Stimulated activated CD8-positive, alpha-beta memory T cell treated with anti-CD3 and anti-CD28 coated beads, Interleukin-4, amount 100 ng/mL, for 4 hours (primary cell): ENCODE measurements around the gene BANF1.
A peak's percentile ranks its signal among the peaks of the same experiment; 100 is the strongest.
"Not testable (repeated sequence)": the region's sequence is repeated elsewhere in the genome, so short reads cannot be mapped to it uniquely, and the experiment has no call there.

Experiments
- DNase-seq, 2 donors: peaks; one replicate each; pipeline ENCODE4 v3.0.0-alpha.2; 2020; ENCODE audit warnings: low read depth in 2 of 2, low spot score in 1 of 2

The BANF1 gene

DNA sequence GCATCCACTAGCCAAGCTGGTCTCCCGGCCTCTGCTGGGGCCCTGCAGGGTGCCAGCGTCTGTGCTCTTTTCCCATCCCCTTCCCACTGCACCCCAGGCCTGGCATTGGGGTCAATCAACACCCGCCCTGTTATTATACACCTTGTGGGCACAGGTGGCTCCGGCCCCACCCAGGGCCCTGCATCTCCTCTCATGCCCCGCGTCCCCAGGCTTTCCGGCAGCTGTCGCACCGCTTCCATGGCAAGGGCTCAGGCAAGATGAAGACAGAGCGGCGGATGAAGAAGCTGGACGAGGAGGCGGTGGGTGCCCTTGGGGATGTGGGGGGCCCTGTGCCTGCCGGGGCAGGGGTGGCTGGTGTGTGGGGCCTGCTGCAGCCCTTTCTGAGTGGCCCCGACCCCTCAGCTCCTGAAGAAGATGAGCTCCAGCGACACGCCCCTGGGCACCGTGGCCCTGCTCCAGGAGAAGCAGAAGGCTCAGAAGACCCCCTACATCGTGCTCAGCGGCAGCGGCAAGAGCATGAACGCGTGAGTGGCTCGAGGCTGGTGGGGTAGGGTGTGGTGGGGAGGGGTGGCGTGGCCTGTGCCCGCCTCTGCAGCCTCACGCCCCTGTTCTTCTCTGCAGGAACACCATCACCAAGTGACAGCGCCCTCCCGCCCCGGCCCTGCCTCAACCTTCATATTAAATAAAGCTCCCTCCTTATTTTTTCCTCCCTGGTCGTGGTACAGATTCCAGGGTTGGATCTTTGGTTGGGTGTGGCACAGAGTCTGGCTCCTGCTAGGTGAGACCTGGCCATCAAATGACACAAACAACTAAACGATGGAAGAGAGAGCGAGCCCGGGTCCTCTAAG is 23.7 kb upstream of the BANF1 start:
- DNase-seq: no peak

DNA sequence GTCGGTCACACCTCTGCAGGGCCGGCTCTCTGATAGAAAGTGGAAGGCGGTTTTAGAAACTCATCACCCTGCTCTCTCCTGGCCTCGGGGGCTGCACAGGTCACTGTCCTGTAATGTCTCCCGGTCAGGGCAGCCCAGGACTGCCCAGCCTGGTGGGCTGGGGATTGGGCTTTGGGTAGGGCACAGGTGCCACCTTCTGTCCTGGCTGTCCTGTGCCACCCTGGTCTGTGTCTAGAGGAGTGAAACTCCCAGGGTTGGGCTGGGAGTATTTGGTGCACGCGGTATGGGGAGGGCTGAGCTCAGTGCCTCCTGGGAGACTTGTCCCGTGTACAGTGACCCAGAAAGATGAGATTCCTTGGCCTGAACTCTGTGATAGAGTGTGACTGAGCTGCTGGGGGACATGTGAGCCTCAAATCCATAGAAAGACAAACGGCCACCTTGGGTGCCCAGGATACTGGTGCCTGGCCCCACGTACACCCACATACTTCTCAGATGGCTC is 23.0 kb upstream of the BANF1 start:
- DNase-seq: no peak

DNA sequence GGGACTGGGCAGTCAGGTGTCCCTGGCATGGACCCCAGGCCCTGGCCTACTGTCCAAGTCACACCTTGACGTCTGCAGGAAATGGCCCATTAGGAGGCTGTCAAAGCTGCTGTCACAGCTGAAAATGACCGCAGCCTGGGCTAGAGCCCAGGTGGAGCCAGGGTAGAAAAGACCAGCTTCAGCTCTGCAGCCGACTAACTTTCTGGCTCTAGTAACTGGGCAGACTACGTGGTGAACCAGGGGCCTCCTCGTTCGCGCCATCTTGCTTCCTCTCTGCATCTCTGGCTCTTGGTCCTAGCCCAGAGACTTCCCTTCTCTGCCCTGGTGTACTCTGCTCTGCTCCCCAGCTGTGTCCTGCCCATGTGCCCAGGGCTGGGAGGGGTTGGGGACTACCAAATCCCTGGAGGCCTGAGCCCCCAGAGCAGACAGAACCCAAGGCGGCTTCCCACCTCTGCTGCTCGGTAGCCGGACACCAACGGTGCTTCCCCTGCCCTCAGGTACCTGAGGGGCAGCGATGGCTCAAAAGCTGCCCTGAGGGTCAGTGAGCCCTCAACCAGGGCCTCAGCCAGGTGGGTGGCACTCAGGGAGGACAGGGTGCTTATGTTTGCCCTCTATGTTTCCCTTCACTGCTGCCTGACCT is 21.1 kb upstream of the BANF1 start:
- DNase-seq: no peak

DNA sequence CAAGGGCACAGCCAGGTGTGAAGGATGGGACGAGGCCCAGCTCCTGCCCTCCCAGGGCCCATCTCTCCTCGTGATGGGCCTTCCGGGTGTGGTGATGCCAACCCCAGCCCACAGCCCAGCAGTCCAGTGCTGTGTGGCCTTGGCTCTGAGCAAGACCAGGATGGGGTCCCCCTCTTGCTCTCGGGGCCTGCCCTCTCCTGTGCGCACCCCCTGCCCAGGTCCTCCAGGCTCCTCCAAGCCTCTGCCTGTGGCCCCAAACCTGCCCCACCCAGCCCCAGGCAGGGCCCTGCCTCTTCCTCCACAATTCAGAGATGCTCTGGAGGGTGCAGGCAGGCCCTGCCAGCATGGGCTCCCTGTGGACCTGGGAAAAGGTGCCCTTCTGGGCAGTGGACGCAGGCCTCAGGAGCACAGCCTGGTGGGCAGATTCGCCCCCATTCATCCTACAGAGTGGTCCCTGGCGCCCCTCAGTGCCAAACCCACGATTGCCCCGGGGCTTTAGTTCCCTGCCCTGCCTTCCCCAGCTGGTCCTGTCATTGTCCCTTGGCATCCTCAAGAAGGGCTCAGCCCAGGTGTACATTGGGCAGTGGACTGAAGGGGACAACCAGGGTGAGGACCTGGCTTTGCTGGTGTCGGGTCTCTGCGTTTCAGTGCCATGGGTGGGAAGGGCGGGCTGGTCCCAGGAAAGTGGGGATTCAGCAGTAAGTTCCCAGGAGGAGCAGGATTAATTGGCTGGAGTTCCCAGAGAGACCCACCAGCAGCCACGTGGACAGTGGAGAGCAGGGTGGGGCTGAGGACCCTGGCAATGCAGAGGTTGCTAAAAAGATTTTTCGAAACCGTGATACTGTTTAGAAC is 20.1 kb upstream of the BANF1 start:
- no peak for DNase-seq

DNA sequence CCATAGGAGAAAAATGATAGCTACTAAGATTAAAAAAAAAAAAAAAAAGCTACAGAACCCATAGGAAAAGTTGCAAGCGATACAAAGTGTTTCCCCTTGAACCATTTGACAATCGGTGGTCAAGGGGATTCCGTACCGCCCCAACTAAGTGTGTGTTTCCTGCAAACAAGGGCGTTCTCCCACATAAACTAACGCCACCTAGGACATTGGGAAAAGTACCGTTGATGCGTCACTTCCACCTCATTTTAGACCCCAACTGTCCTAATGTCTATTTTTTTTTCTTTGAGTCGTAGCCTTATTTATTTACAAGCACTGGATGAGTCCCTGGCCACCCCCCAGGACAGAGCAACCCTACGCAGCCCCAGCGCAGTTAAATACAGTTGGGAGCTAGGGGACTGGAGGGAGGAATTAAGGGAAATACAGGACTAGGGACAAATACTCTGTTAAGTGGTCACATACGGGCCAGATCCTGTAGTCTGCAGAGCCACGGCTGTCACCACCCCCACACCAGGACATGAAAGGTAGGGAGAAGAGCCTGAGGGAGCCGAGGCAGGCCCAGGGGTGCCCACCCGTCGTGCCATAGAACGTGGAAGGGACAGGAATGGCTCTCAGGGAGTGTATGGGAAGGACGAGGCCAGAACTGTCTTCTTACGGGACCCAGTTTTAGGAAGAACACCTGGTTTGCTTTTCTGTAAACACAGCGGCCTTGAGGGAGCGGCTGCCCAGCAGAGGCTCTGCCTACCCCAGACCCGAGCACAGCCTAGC is 19.3 kb upstream of the BANF1 start:
- DNase-seq: no peak

DNA sequence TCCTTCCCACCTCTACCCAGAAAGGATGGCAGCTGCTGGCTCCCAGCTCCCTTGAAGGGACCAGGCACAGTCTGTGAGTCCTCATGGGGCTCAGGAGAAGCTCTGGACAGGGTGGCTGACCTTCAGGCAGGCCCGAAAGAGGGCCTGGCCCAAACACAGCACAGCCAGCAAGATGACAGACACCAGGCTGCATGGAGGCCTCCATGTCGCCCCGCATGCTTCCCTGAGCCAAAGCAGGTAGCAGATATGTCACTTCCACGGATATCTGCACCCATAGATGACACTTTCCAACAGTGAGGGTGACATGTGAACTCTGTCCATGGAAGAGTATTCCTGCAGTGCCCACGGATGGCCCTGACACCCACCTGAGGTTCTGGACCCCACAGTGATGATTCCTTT is 18.7 kb upstream of the BANF1 start:
- DNase-seq: no peak

DNA sequence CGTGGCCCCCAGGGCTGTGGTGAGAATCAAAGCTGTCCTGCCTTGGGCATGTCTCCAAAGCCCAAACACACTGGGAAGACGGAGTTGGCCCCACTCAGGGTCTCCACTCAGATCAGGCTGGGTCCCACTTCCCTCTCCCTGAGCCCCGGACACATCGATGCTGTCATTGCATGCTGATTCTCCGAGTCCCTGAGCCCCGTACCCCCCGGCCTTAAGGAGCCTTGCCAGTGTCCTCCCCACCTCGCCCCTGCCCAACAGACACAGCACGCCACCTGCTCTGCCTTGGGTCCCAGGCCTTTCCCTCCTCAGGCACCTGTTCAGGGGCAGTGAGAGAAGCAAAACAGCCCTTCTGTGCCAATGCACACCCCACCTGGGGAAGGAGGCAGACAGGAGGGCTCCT is 15.0 kb upstream of the BANF1 start:
- DNase-seq: no peak

DNA sequence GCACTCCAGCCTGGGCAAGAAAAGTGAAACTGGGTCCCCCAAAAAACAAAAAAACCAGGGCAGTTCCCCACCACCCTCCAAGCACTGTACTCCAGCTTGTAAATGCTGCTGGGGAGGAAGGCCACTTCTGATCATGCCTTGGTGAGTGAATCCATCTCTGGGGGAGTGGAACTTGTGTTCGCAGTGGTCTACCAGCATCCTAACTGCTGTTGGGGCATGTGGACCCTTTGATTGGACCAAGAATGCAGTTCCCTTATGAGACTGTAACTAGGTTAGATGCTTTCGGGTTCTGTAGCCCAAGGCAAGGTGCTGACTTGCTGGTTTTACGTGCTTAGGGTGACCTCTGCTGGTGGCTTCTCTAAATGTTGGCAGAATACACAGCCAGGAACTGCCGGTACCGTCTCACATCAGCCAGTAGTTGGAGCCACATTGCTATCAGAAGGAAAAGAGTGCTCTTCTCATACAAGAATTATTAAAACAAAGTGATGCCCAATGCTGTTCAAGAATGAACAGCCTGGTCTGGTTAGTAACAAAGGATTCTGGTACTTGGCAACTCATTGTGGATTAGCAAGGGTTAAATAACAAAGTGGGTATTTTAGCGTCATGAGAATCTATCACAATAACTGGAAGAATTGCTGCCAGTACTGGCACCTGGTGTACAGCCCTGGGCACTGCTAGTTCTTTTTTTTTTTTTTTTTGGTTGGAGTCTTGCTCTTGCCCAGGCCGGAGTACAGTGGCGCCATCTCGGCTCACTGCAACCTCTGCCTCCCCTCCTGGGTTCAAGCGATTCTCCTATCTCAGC is 13.3 kb upstream of the BANF1 start:
- DNase-seq: peak; percentile 80 to 86

DNA sequence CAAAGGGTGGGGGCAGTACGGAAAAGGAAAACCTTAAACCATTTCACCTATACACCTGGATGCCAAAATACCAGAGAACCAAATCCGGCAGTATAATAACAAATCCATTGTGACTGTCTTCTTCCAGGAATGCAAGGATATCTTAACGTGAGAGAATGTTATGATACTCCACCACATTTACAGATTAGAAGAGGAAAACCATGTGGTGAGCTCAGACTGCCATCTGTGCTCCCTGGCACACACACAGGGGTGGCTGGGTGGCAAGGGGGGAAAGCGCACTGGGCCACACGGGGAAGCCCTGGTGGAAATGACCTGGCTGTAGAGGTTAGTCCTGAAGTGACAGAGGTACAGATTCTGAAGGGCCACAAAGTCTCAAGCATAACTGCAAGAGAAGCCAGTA is 10.2 kb upstream of the BANF1 start:
- no peak for DNase-seq

DNA sequence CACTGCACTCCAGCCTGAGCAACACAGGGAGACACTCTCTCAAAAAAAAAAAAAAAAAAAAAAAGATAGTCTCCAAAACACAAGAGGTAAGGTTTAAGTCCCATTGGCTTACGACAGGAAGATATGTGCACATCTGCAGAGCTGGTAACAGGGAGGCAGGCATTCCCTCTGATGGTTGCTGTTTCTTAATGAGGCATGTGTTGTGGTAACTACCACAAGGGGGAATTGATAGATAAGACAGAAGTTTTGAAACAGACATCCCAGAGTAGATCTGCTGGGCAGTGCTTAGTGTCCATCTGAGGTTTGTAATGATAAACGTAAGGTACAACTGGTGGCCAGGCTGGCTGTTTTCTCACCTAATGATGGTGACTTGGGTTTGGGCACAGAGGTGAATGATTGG is 5.0 kb upstream of the BANF1 start:
- no peak for DNase-seq

DNA sequence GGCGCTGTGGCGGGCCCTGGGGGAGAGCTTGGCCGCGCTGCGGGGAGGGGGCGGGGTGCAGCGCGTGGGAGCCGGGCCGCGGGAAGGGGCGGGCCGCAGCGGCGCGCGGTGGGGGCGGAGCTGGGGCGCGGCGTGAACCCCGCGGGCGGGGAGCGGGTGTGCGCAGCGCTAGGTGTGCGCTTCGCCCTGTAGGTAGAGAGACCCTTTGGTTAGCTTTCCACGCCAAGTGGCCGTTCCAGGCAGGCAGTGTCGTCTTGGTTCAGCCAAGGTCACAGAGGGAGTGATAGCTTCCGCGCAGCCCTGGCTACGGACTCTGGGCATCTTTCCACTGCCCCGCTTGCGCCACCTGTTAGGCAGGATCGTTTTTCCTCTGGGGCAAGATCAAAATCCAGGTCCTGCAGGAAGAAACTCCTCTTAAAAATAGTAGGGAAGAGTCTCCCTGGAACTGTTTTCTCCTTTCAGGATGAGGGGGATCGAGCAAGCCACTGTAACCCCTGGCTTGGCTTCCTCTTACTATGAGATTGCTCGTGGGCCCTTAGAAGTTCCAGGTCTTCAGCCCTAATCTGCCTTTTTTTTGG is 434 bp downstream of the BANF1 start:
- DNase-seq: no peak

DNA sequence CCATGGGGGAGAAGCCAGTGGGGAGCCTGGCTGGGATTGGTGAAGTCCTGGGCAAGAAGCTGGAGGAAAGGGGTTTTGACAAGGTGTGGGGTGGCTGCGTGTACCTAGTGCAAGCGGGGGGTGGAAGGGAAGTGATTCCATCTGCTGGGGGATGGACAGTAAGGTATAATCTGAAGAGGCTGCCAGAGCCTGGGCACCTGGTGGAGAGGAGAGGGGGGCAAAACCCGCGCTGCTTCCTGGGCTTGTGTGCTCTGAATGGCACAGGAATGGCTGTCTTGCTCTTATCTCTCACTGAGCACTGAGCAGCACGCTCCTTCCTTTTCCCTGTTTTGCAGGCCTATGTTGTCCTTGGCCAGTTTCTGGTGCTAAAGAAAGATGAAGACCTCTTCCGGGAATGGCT is 988 bp downstream of the BANF1 start:
- no peak for DNase-seq

DNA sequence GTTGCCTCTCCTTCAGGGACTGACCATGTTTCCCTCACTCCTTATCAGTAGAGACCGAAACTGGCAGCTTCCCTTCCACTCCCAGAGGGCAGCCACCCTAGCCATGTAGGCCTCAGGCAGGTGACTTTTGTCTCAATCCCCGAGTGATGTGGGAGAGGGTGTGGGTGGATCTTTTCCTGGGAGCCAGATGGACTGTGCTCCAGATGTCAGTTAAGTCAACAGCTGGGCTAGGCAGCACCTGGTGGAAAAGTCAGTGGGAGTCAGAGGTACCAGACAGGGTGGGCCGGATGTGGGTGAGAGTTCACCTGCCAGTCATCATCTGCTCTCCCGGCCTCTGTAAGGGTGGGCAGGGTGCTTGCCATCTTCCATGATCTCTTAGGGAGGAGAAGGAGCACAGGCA is 1.9 kb downstream of the BANF1 start:
- DNase-seq: no peak

DNA sequence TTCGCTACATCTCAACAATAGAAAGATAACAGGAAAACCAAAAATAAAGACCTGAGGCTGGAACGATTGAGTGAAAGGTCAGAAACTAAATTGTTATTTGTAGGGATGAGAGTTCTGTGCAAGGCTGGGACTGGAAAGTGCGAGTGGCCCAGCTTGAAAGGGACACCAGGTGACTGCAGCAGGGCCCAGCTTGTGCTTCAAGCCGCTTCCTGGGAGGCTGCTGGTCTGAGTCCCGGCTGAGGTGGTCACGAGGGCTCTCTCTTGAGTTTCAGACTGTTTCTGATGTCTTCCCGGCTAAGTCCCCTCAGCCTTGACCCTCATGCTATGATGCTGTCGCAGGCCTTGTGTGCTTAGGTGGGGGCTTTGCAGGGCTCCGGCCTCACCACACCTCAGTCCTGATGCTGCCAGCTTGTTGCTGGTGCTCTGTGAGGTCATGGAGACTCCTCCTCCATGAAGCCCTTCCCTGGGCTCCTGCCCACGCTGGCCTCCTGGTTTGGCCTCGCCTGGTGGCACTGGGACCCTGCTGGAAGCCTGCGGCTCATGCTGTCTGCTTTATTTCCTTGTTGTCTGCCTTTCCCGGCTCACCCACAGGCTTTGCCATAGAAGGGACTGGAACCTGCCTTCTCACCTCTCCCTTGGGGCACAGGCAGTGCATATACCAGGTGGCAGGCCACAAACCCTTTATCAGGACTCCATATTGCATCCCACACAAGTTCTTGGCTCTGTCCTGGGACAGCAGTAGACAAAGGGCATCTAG is 4.0 kb downstream of the BANF1 start:
- DNase-seq: no peak

DNA sequence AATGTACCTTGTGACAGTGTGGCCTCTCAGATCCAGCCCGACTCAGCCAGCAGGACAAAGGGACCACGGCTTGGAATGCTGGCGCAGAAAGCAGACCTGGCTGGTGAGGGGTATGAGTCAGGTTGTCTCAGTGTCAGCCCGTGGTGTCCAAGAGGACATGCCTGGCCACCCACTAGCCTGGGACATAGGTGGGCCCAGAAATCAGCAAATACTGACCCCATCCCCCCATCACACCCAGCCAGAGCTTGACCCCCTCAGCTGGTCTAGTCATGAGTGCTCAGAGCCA is 4.5 kb downstream of the BANF1 start:
- no peak for DNase-seq

DNA sequence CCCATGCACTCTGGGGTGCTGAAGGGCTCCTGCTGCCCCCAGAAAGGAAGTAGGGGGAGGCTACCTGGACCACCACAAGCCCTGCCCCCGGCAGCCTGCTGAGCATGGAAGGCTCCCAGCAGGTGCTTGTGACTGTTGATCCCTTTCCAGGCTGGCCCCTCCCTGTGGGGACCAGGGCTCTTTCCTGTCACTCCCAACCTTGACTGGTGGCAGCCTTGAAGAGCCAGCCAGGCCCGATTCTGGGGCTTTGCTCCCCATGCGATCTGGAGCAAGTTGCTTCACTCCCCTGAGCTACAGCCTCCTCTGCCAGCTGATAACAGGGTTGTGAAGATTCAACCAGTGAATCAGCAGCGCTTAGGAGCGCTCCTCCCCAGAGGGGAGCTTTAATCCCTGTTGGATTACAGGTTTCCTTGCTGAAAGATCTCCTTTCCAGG is 4.9 kb downstream of the BANF1 start:
- no peak for DNase-seq

DNA sequence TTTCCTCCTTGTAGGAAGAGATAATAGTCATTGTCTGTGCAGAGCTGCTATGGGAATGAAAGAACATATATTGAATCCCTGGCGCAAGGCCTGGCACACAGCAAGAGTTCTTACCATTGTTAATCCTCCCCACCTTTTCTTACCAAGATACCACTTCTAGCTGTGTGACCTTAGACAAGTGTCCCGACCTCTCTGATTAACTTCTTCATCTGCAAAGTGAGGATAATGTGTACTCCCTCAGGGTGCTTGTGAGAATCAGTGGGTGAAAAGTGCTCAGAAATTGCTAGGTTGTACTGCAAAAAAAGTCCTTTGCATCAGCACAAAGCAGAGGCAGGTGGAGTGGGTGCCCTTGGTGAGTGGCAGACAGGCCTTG is 5.8 kb downstream of the BANF1 start:
- DNase-seq: no peak

DNA sequence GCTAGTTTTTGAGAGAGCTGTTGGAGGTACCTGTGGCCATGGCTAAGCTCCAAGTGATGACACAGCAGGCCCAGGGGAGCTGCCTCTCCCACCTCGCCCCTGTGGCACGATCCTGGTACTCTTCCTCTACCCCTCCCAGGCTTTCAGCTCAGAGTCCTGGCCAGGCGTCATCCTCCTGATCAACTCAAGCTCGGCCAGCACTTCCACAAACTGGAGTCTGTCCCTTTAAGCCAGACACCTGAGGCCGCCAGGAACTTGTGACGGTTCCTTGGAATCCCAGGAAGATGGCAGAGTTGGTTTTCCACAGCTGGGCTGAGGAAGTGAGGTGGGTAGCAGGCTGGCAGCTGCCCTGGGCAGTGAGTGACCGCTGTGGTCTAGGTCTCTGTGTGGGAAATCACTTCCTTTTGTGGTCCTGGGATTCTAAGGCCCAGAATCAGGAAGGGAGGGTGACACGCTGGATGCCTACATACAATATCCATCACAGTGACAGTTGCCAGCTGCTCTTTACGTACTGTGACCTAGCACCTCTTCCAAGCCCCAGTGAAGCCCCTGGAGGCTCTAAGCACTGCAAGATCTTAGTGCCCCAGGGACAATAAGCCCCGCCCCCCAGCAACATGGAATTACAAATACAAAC is 6.3 kb downstream of the BANF1 start:
- DNase-seq: no peak

DNA sequence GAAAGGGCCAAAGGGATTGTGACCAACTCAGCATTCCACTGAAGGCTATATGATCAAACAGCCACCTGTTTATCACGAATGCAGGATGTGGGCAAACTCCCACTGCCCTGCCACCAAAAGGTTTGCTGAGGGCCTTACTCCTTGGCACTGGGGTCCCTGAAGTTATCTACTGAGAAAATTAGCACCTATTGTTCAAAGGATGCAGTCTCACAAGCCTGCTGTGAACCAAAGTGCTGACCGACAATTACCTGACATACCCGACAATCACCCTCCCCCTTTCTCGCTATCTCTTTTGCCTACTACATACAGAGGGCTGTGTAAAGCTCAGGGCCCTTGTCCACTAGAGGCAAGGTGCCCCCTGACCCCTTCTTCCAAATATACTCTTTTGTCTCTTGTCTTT is 7.7 kb downstream of the BANF1 start:
- DNase-seq: not testable (repeated sequence)
